A549 (cell line): Measurements from ENCODE around the gene IDNK. TPM values are rescaled to one million over a fixed set of nuclear protein-coding genes. Genes with fewer than 3 reads are reported as not detected.

Experiments used
- ATAC-seq, 2 experiments: fragments of 200-7000 bp in 1 of 2; fragments of >200 bp in 1 of 2; cut with Nextera tagmentation in 1 of 2; cut with Tn5 transposase in 1 of 2; 3 replicates each; pipeline versions ENCODE4 v1.8.0 to v1.9.1; 2018 to 2020; ENCODE audit warnings: mild to moderate bottlenecking in 1 of 2, moderate library complexity in 1 of 2
- CTCF ChIA-PET: fragments of 300-600 bp; sonication (Branson Sonifier 250); formaldehyde crosslinking; extraction: SDS; loops from one replicate; lab custom pipeline; 2021; ENCODE audit warnings: antibody characterized with exemption, inconsistent platforms; lab: Yijun Ruan, JAX
- POLR2A ChIA-PET: fragments of 350-600 bp; formaldehyde crosslinking; extraction: SDS; loops from one replicate; lab custom pipeline; 2021; ENCODE audit warnings: antibody characterized with exemption, inconsistent platforms; lab: Yijun Ruan, JAX
- DNase-seq, 2 experiments: peaks; one replicate each; pipeline versions ENCODE4 v3.0.0 to v3.0.0-alpha.2; 2011 to 2016; ENCODE audit warnings: low read depth in 1 of 2, low spot score in 1 of 2
- FAIRE-seq: peaks from 2 replicates; lab custom pipeline; 2011; peaks lifted over from hg19 to GRCh38; lab: Jason Lieb, UNC
- H3K27ac ChIP-seq, 2 experiments: fragments of >200 bp; sonication (Bioruptor Twin); formaldehyde crosslinking; 3 replicates each; pipeline ENCODE4 v1.5.1; 2016 to 2017
- H3K4me1 ChIP-seq: fragments of >200 bp; sonication (Bioruptor Twin); formaldehyde crosslinking; 3 replicates; pipeline ENCODE4 v1.6.1; 2016
- H3K4me2 ChIP-seq: fragments of >200 bp; sonication (Bioruptor Twin); formaldehyde crosslinking; 3 replicates; pipeline ENCODE4 v1.6.1; 2016
- H3K4me3 ChIP-seq: fragments of >200 bp; sonication (Bioruptor Twin); formaldehyde crosslinking; 3 replicates; pipeline ENCODE4 v1.5.1; 2016
- H3K9me3 ChIP-seq: fragments of >200 bp; sonication (Bioruptor Twin); formaldehyde crosslinking; 3 replicates; pipeline ENCODE4 v1.6.1; 2016
- CHD2 ChIP-seq: fragments of 150-350 bp; IDR thresholded peaks from 2 replicates; pipeline ENCODE4 v1.6.1; 2014; ENCODE audit warnings: low read length; ENCODE audit not compliant: partially characterized antibody
- CHD4 ChIP-seq: fragments of 200-600 bp; sonication (generic); IDR thresholded peaks from 2 replicates; pipeline ENCODE4 v1.6.1; 2016; ENCODE audit warnings: antibody characterized with exemption, mild to moderate bottlenecking, borderline replicate concordance
- EHF ChIP-seq: fragments of 250-450 bp; sonication (Bioruptor Pico); IDR thresholded peaks from 2 replicates; pipeline ENCODE4 v1.5.0; 2020; ENCODE audit warnings: mild to moderate bottlenecking
- EHMT2 ChIP-seq: fragments of 200-600 bp; sonication (generic); IDR thresholded peaks from 2 replicates; pipeline ENCODE4 v1.6.1; 2016; ENCODE audit warnings: antibody characterized with exemption, low read depth, mild to moderate bottlenecking, moderate library complexity
- FOSL2 ChIP-seq, 2 experiments: fragments of 450-650 bp in 1 of 2; fragments of >200 bp in 1 of 2; sonication (Bioruptor Twin) in 1 of 2; formaldehyde crosslinking; IDR thresholded peaks; 2 replicates each; pipeline versions ENCODE4 v1.5.0 to v1.6.1; 2016 to 2020; ENCODE audit warnings: mild to moderate bottlenecking in 1 of 2, moderate library complexity in 1 of 2
- GATA3 ChIP-seq: IDR thresholded peaks from 2 replicates; pipeline ENCODE4 v1.6.1; 2012; ENCODE audit warnings: borderline replicate concordance
- HOXA7 ChIP-seq: fragments of 250-450 bp; sonication (Bioruptor Pico); IDR thresholded peaks from 2 replicates; pipeline ENCODE4 v1.5.0; 2020; ENCODE audit warnings: mild to moderate bottlenecking, moderate library complexity
- HOXB13 ChIP-seq: fragments of 250-450 bp; sonication (Bioruptor Pico); IDR thresholded peaks from 2 replicates; pipeline ENCODE4 v1.5.0; 2020; ENCODE audit warnings: low read depth, mild to moderate bottlenecking, moderate library complexity
- KDM1A ChIP-seq: fragments of 200-600 bp; sonication (generic); IDR thresholded peaks from 2 replicates; pipeline ENCODE4 v1.6.1; 2016; ENCODE audit warnings: low read depth, mild to moderate bottlenecking
- MAZ ChIP-seq: fragments of 150-350 bp; IDR thresholded peaks from 2 replicates; pipeline ENCODE4 v1.6.1; 2014; ENCODE audit warnings: antibody characterized with exemption, low read depth, low read length, borderline replicate concordance
- PHF8 ChIP-seq: fragments of 200-600 bp; sonication (generic); IDR thresholded peaks from 2 replicates; pipeline ENCODE4 v1.6.1; 2016; ENCODE audit warnings: low read depth, mild to moderate bottlenecking, antibody characterized with exemption, moderate library complexity, borderline replicate concordance
- REST ChIP-seq: fragments of 200-600 bp; sonication (generic); IDR thresholded peaks from 2 replicates; pipeline ENCODE4 v1.6.1; 2016; ENCODE audit warnings: antibody characterized with exemption, mild to moderate bottlenecking, moderate library complexity
- RFX5 ChIP-seq: fragments of 450-650 bp; IDR thresholded peaks from 2 replicates; pipeline ENCODE4 v1.7.1; 2014; ENCODE audit warnings: antibody characterized with exemption, mild to moderate bottlenecking, moderate library complexity
- RNF2 ChIP-seq: fragments of 200-600 bp; sonication (generic); IDR thresholded peaks from 2 replicates; pipeline ENCODE4 v1.6.1; 2016; ENCODE audit warnings: low read depth, mild to moderate bottlenecking, antibody characterized with exemption, moderate library complexity, borderline replicate concordance
- TP53 ChIP-seq: fragments of 250-450 bp; sonication (Bioruptor Pico); IDR thresholded peaks from 2 replicates; pipeline ENCODE4 v1.5.0; 2021; ENCODE audit warnings: mild to moderate bottlenecking, moderate library complexity
- ZC3H11A ChIP-seq: fragments of 450-650 bp; IDR thresholded peaks from 2 replicates; pipeline ENCODE4 v1.6.1; 2014; ENCODE audit warnings: antibody characterized with exemption, mild to moderate bottlenecking
- ZFP36 ChIP-seq: fragments of 450-650 bp; IDR thresholded peaks from 2 replicates; pipeline ENCODE4 v1.6.1; 2014; ENCODE audit warnings: borderline replicate concordance; ENCODE audit not compliant: partially characterized antibody
- ZSCAN20 ChIP-seq: fragments of 250-450 bp; sonication (Bioruptor Pico); IDR thresholded peaks from 2 replicates; pipeline ENCODE4 v1.8.0; 2022; ENCODE audit warnings: mild to moderate bottlenecking, moderate library complexity
- polyA plus RNA-seq, 4 experiments: library from polyadenylated mRNA; depleted of rRNA in 3 of 4; stranded (reverse); fragments of >200 nt; fragmentation: RNase III in 1 of 4; extraction: RNeasy Plus Mini Kit Qiagen cat#74134 plus additional on column Dnase treatment in 1 of 4; gene quantifications; 2 replicates in 3 of 4; 3 replicates in 1 of 4; pipeline ENCODE4 v1.2.3, GENCODE V29; 2011 to 2017
- TF ChIP-seq, protein P1 (sequence below): IDR thresholded peaks from 2 replicates; pipeline ENCODE4 v1.6.1; 2012
- TF ChIP-seq, protein P2 (sequence below): fragments of 250-450 bp; sonication (Bioruptor Pico); IDR thresholded peaks from 2 replicates; pipeline ENCODE4 v1.5.0; 2020; ENCODE audit warnings: low read depth, mild to moderate bottlenecking, moderate library complexity
- TF ChIP-seq, protein P3 (sequence below): IDR thresholded peaks from 2 replicates; pipeline ENCODE4 v1.6.1; 2012; ENCODE audit warnings: low read depth, borderline replicate concordance

Gene IDNK
- polyA plus RNA-seq, 2 of the 4 experiments (the other 2 are of a cell fraction), result 10.9 to 16.2 TPM

DNA sequence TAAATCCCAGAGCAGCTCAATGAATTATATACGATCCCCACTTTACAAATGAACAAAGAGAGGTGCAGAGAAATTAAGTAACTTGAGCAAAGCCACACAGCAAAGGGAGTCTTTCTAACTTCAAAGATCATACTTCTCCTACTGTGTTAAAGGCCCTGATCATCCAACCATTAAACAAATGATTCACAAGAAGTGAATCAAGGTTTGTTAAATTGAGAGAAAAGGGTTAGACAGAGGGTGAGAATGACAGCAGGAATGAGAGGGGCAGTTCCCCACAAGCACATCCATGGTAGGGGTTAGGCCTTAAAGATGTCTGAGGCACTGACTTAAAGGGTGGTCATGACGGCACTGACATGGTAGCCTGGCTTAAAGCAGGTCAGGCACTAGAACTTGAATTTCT lies 10.7 kb downstream of the IDNK start (continued):
- TF ChIP-seq EHMT2 (no peak), EHF (CRISPR knock-in tag) (no peak), KDM1A (no peak)

- CTCF ChIA-PET, result interaction anchor here (1.8 to 4.1 kb wide), 3 partner anchors 13 to 16 kb away, joined by 11 to 28 read pairs (median 12); partner anchors contain the start of gene IDNK
- TF ChIP-seq CHD2, result no peak
- TF ChIP-seq KDM1A, result no peak
- TF ChIP-seq REST, result no peak
- TF ChIP-seq ZC3H11A, result no peak
- TF ChIP-seq, protein P1, sequence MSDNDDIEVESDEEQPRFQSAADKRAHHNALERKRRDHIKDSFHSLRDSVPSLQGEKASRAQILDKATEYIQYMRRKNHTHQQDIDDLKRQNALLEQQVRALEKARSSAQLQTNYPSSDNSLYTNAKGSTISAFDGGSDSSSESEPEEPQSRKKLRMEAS, result no peak
- no peak for TF ChIP-seq RNF2
- TF ChIP-seq, protein P2, sequence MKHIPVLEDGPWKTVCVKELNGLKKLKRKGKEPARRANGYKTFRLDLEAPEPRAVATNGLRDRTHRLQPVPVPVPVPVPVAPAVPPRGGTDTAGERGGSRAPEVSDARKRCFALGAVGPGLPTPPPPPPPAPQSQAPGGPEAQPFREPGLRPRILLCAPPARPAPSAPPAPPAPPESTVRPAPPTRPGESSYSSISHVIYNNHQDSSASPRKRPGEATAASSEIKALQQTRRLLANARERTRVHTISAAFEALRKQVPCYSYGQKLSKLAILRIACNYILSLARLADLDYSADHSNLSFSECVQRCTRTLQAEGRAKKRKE (CRISPR knock-in tag), result no peak
- TF ChIP-seq PHF8, result no peak
- TF ChIP-seq, protein P3, sequence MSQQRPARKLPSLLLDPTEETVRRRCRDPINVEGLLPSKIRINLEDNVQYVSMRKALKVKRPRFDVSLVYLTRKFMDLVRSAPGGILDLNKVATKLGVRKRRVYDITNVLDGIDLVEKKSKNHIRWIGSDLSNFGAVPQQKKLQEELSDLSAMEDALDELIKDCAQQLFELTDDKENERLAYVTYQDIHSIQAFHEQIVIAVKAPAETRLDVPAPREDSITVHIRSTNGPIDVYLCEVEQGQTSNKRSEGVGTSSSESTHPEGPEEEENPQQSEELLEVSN, result no peak
- no peak for TF ChIP-seq ZFP36
- no peak for TF ChIP-seq ZSCAN20
- no peak for TF ChIP-seq EHF (CRISPR knock-in tag)
- TF ChIP-seq MAZ, result no peak
- TF ChIP-seq GATA3, result no peak
- no peak for TF ChIP-seq CHD4
- TF ChIP-seq HOXB13 (CRISPR knock-in tag), result no peak
- TF ChIP-seq FOSL2 (IDR thresholded peaks at IDR 0.05), result no peak
- no peak for TF ChIP-seq FOSL2 (CRISPR knock-in tag; IDR thresholded peaks at IDR 0.05)
- TF ChIP-seq RFX5, result no peak
- no peak for TF ChIP-seq TP53 (CRISPR knock-in tag)
- no peak for TF ChIP-seq HOXA7
- H3K27ac ChIP-seq, result no peak overlapping the region
- H3K4me3 ChIP-seq, result no peak overlapping the region
- no peaks in the 10 kb centered on the region for H3K9me3 ChIP-seq
- no peaks in the 10 kb centered on the region for H3K4me1 ChIP-seq
- DNase-seq, result no peak
- no peak for FAIRE-seq
- POLR2A ChIA-PET, result interaction anchor here (0.5 kb wide), 1 partner anchor 46 kb away, joined by 4 read pairs; no protein-coding TSS in a partner anchor
- no peak overlapping the region for H3K4me2 ChIP-seq
- no peak for ATAC-seq
Measured at GRCh38 chr9:83636813-83637212, 13.9 kb downstream of the IDNK start.
